Right atrium auricular region (tissue), 2 donors: Measurements from ENCODE around the gene P4HB. TPM values are rescaled to one million over a fixed set of nuclear protein-coding genes. Genes with fewer than 3 reads are reported as not detected.

Experiments
- DNase-seq: peaks from one replicate; pipeline ENCODE4 v3.0.0-alpha.2; 2019; ENCODE audit warnings: low spot score
- H3K27ac ChIP-seq, 2 donors: fragments of 200-600 bp; sonication (generic); 1 replicate in 1 of 2; 2 replicates in 1 of 2; pipeline ENCODE4 v1.5.1; 2016 to 2019
- H3K27me3 ChIP-seq, 2 donors: fragments of 200-600 bp; sonication (generic); one replicate each; pipeline versions ENCODE4 v1.5.1 to v1.6.0; 2017 to 2019
- H3K36me3 ChIP-seq: fragments of 200-600 bp; sonication (generic); one replicate; pipeline ENCODE4 v1.5.1; 2016
- H3K4me1 ChIP-seq, 2 donors: fragments of 200-600 bp; sonication (generic); one replicate each; pipeline versions ENCODE4 v1.5.1 to v1.6.0; 2017 to 2019
- H3K4me3 ChIP-seq, 2 donors: fragments of 200-600 bp; sonication (generic); 1 replicate in 1 of 2; 2 replicates in 1 of 2; pipeline ENCODE4 v1.5.1; 2017 to 2019; ENCODE audit warnings: mild to moderate bottlenecking in 1 of 2, moderate library complexity in 1 of 2
- H3K9me3 ChIP-seq, 2 donors: fragments of 200-600 bp; sonication (generic); one replicate each; pipeline ENCODE4 v1.5.1; 2019
- total RNA-seq, 2 donors: library from RNA; depleted of rRNA; stranded (reverse); fragments of >200 nt; gene quantifications; one replicate each; pipeline ENCODE4 v1.1.0, GENCODE V29; 2016
- TF ChIP-seq, protein P1 (sequence below), 2 donors: fragments of 200-600 bp; sonication (generic); IDR thresholded peaks; one replicate each; pipeline ENCODE4 v1.5.1; 2019; ENCODE audit warnings: antibody characterized with exemption in 2 of 2

The P4HB gene
- total RNA-seq, 2 donors from 2014 or later = 321 to 426 TPM

DNA sequence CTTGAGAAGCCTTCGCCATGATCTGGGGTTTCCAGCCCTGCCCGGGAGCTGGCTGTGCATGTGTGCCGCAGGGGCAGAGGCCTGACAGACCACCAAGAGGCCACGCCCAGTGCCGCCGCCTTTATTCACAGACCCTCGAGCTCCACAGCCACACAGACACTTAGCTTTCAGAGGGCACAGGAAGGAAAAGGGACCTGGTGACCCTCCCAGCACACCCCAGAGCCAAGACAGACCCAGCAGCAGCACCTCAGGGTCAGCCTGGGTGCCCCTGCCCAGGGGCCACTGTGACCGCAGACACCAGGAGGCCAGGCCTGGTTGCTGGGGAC lies 38.1 kb downstream of the P4HB start:
- no peaks in the 10 kb centered on the region for H3K9me3 ChIP-seq
- peak overlapping the region; percentile 78 to 88 for H3K27ac ChIP-seq
- peaks cover 0 to 23% of the 10 kb centered on the region in 2 donors for H3K4me1 ChIP-seq
- DNase-seq = no peak
- H3K27me3 ChIP-seq = no peaks in the 10 kb centered on the region
- no peak overlapping the region for H3K4me3 ChIP-seq
- no peaks in the 10 kb centered on the region for H3K36me3 ChIP-seq
- TF ChIP-seq, protein P1, sequence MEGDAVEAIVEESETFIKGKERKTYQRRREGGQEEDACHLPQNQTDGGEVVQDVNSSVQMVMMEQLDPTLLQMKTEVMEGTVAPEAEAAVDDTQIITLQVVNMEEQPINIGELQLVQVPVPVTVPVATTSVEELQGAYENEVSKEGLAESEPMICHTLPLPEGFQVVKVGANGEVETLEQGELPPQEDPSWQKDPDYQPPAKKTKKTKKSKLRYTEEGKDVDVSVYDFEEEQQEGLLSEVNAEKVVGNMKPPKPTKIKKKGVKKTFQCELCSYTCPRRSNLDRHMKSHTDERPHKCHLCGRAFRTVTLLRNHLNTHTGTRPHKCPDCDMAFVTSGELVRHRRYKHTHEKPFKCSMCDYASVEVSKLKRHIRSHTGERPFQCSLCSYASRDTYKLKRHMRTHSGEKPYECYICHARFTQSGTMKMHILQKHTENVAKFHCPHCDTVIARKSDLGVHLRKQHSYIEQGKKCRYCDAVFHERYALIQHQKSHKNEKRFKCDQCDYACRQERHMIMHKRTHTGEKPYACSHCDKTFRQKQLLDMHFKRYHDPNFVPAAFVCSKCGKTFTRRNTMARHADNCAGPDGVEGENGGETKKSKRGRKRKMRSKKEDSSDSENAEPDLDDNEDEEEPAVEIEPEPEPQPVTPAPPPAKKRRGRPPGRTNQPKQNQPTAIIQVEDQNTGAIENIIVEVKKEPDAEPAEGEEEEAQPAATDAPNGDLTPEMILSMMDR (IDR thresholded peaks at IDR 0.05) = no peak

DNA sequence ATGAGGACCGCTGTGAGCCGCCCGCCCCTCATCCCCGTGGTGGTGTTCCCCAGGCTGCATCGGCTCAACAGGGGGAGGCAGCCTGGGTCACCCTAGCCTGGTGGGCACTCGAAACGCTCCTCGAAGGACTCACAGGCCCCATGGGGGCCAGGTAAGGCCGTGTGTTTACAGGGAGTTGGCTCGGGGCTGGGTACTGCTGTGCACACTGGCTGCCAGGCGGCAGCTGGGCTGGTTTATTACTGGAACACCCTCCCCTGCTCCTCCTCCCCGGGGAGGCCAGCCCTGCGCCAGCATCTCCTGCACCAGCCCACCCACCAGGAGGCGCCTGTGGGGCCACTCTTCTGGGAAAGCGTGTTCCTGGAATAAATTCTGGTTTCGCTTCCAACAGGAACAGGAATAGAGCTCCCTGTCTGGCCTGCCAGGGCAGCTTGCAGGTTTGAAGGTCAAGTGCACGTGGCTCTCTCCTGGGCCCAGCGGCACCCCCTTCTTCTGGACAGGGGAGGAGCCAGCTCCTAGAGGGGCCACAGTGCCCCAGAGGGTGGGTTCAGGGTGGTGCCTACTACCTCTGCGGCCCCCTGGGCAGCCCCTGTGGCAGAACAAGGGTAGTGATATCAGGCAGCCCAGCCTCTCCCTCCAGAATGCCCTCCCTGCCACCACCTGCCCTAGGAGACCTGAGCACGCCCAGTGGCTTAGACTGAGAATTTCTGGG lies 38.6 kb downstream of the P4HB start:
- no peak for DNase-seq
- Histone ChIP-seq H3K9me3 (no peaks in the 10 kb centered on the region), H3K27ac (peak overlapping the region; percentile 78 to 88), H3K27me3 (no peaks in the 10 kb centered on the region), H3K4me3 (no peak overlapping the region), H3K4me1 (peaks cover 0 to 23% of the 10 kb centered on the region in 2 donors), H3K36me3 (no peaks in the 10 kb centered on the region)
- TF ChIP-seq, protein P1 (IDR thresholded peaks at IDR 0.05) = peak; percentile 41 to 71

DNA sequence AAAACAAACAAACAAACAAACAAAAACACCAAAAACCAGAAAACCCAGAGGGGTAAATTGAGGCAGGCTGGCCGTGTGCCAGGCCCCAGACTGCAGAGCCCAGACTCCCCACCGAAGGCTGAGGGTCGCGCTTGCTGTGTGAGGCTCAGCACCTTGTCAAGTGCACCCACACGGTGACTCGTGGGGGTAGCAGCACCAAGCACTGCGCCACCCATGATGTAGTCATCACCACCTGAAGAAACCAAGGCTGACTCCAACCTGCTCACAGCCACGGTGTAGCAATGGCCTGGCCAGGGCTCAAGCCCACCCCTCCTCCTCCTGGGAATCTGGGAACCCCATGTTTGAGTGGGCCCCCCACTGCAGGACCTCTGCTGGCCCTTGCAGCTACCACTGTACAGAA lies 39.2 kb downstream of the P4HB start:
- Histone ChIP-seq H3K36me3 (no peaks in the 10 kb centered on the region), H3K9me3 (no peaks in the 10 kb centered on the region), H3K27ac (peak overlapping the region; percentile 78 to 88), H3K27me3 (no peaks in the 10 kb centered on the region), H3K4me1 (peaks cover 0 to 23% of the 10 kb centered on the region in 2 donors), H3K4me3 (no peak overlapping the region)
- no peak for DNase-seq
- TF ChIP-seq, protein P1 (IDR thresholded peaks at IDR 0.05) = no peak

DNA sequence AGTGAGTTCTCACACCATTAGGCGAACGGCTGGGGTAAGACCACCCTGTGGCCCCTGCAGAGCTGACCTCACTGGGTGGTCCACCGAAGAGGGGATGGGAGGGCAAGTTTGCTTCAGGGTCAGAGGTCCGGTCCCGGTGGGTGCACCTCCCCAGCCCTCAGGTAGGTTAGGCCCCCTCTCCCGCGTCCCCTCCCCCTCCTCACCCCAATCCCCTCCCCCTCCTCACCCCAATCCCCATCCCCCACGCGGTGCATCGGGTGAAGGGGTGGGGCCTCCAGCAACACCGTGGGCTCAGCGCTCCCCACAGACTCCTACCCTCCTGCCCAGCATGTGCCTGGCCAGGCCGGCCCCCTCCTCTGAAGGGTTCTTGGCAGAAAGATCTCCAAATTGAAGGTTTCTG lies 40.6 kb downstream of the P4HB start:
- no peaks in the 10 kb centered on the region for H3K36me3 ChIP-seq
- H3K9me3 ChIP-seq = no peaks in the 10 kb centered on the region
- no peaks in the 10 kb centered on the region for H3K27me3 ChIP-seq
- H3K4me1 ChIP-seq = peaks cover 0 to 23% of the 10 kb centered on the region in 2 donors
- H3K4me3 ChIP-seq = no peak overlapping the region
- DNase-seq = no peak
- TF ChIP-seq, protein P1 (IDR thresholded peaks at IDR 0.05) = no peak
- no peak overlapping the region for H3K27ac ChIP-seq

DNA sequence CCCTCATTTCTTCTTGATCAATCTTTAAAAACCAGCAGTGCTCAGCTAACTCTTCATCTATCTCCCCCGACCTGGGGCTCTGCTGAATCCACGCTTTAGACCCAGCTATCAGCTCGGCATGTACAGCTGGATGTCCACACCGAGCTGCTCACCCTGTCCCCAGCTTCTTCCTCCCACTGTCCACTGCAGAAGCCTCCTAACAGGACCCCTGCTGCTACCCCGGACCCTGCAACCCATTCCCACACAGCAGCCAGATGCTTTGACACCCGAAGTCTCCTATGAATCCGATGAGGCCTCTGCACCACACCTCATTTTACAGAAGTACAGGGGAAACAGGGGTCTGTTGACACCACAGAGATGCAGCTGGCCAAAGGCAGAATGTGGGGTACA lies 42.6 kb downstream of the P4HB start:
- Histone ChIP-seq H3K36me3 (no peaks in the 10 kb centered on the region), H3K4me1 (peaks cover 0 to 17% of the 10 kb centered on the region in 2 donors), H3K9me3 (no peaks in the 10 kb centered on the region), H3K4me3 (no peak overlapping the region), H3K27me3 (no peaks in the 10 kb centered on the region), H3K27ac (no peak overlapping the region)
- DNase-seq = no peak
- TF ChIP-seq, protein P1 (IDR thresholded peaks at IDR 0.05) = no peak

DNA sequence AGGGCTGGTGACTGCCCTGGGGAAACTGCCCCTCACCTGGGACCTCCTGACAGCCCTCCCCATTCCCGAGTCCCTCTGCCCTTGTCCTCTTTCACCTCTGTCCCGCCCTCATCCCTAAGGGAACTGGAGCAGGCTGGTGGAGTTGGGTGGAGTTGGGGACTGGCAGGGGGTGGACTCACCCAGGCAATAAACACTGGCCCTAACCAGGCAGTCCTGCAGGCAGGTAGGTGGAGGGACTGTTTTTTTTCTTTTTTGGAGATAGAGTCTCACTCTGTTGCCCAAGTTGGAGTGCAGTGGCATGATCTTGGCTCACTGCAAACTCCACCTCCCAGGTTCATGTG lies 44.7 kb downstream of the P4HB start:
- Histone ChIP-seq H3K9me3 (no peaks in the 10 kb centered on the region), H3K36me3 (no peaks in the 10 kb centered on the region), H3K4me1 (no peaks in the 10 kb centered on the region), H3K27me3 (no peaks in the 10 kb centered on the region), H3K27ac (no peak overlapping the region), H3K4me3 (no peak overlapping the region)
- TF ChIP-seq, protein P1 (IDR thresholded peaks at IDR 0.05) = no peak
- DNase-seq = no peak
